GM12891 (cell line): ENCODE results near the gene UBE3C.
"Not testable (repeated sequence)": the region's sequence is repeated elsewhere in the genome, so short reads cannot be mapped to it uniquely, and the experiment has no call there.

ENCODE experiments used
- DNase-seq: peaks from one replicate; pipeline ENCODE4 v3.0.0; 2011; ENCODE audit warnings: low spot score; ENCODE audit not compliant: insufficient read length
- FAIRE-seq: peaks from 2 replicates; lab custom pipeline; 2011; peaks lifted over from hg19 to GRCh38; lab: Jason Lieb, UNC
- PAX5 ChIP-seq: IDR thresholded peaks from 2 replicates; pipeline ENCODE4 v1.6.1; 2011; ENCODE audit warnings: low read length, moderate library complexity, mild to moderate bottlenecking; ENCODE audit not compliant: insufficient read depth, severe bottlenecking
- POLR2A ChIP-seq: IDR thresholded peaks from 2 replicates; pipeline ENCODE4 v1.6.1; 2011; ENCODE audit warnings: low read depth, low read length, control low read depth
- POLR2AphosphoS5 ChIP-seq: IDR thresholded peaks from 2 replicates; pipeline ENCODE4 v1.6.1; 2011; ENCODE audit warnings: low read depth, low read length, control low read depth
- POU2F2 ChIP-seq: IDR thresholded peaks from 2 replicates; pipeline ENCODE4 v1.6.1; 2011; ENCODE audit warnings: low read depth, mild to moderate bottlenecking, control low read depth, low read length, moderate library complexity
- SPI1 ChIP-seq: IDR thresholded peaks from 2 replicates; pipeline ENCODE4 v1.6.1; 2011; ENCODE audit warnings: low read depth, low read length, control low read depth
- TAF1 ChIP-seq: IDR thresholded peaks from 2 replicates; pipeline ENCODE4 v1.6.1; 2011; ENCODE audit warnings: low read depth, low read length, control low read depth

UBE3C gene

GRCh38 chr7:157267516-157267915, 128.8 kb downstream of the UBE3C start:
- TF ChIP-seq POLR2AphosphoS5 (no peak), TAF1 (no peak), POU2F2 (no peak)
- DNase-seq, result no peak
- FAIRE-seq, result no peak

- FAIRE-seq (no peak), DNase-seq (no peak)
- TF ChIP-seq POLR2A (no peak), POU2F2 (no peak), SPI1 (no peak), PAX5 (no peak), POLR2AphosphoS5 (no peak), TAF1 (no peak)
Observed at GRCh38 chr7:157267956-157268355, 129.2 kb downstream of the UBE3C start.

DNA sequence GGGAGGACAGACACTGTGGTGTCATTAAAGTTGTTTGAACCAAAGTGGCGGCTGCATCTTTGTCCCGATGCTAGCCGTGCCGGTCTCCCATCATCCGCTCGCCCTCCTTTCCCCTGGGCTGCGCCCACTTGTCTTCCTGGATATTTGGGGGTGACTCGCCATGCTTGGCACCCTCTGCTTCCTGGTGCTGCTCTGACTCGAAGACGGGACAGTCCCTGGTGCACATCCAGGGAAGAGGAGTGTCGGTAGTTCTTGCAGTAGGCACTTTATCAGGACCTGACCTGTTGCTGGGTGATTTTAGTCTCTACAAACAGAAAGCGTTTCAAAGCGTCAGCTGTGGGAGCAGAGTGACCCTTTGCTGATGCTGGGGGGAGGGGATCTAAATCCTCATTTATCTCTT, 129.8 kb downstream of the UBE3C start:
- DNase-seq (no peak), FAIRE-seq (no peak)
- TF ChIP-seq POLR2AphosphoS5 (no peak), PAX5 (no peak), SPI1 (no peak), TAF1 (no peak), POU2F2 (no peak), POLR2A (no peak)

GRCh38 chr7:157269341-157270059, 130.8 kb downstream of the UBE3C start:
- FAIRE-seq (no peak), DNase-seq (no peak)
- TF ChIP-seq POLR2A, result no peak
- TF ChIP-seq TAF1, result no peak
- no peak for TF ChIP-seq POLR2AphosphoS5
- TF ChIP-seq PAX5, result no peak
- no peak for TF ChIP-seq SPI1
- no peak for TF ChIP-seq POU2F2

GRCh38 chr7:157270060-157270444, 131.3 kb downstream of the UBE3C start:
- TF ChIP-seq PAX5, result no peak
- no peak for TF ChIP-seq TAF1
- TF ChIP-seq POU2F2, result no peak
- TF ChIP-seq POLR2AphosphoS5, result no peak
- no peak for TF ChIP-seq SPI1
- no peak for TF ChIP-seq POLR2A
- FAIRE-seq (no peak), DNase-seq (no peak)

DNA sequence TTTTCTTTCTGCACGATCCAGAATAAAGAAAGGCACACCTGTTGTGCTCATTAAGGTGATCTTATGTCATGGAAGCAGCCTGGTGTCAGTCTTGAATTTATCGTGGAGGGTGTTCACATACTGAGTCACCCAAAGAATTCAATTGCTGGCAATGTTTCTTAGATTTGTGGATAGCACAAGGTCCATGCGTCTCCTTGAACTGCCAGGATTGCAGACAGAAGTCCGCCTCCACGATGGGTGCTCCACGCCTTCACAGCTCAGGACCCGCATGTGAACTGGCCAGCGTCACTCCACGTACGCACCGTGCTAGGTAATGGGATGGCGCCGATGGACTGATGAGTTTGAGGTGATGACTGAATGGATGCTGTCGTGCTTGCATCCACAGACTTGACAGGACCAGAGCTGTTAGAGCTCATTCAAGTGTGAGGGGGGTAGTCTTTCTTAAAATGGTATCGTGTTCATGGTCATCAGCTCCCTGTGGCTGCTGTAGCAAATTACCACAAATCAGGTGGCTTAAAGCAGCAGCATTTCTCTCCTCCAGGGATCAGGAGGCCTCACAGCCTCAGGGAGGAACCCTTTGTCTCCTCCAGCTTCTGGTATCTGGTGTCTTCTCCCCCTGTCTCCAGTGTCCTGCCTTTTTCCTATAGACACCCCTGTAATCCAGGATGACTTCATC, 132.7 kb downstream of the UBE3C start:
- FAIRE-seq (no peak), DNase-seq (no peak)
- TF ChIP-seq POLR2AphosphoS5 (no peak), PAX5 (no peak), TAF1 (no peak), POLR2A (no peak), POU2F2 (no peak), SPI1 (no peak)

GRCh38 chr7:157271991-157272324, 133.2 kb downstream of the UBE3C start:
- no peak for FAIRE-seq
- DNase-seq, result no peak
- TF ChIP-seq TAF1, result no peak
- no peak for TF ChIP-seq POLR2AphosphoS5
- no peak for TF ChIP-seq POU2F2
- no peak for TF ChIP-seq POLR2A
- TF ChIP-seq PAX5, result no peak
- TF ChIP-seq SPI1, result no peak

GRCh38 chr7:157272351-157273207, 133.9 kb downstream of the UBE3C start:
- DNase-seq (no peak), FAIRE-seq (no peak)
- TF ChIP-seq TAF1, result no peak
- no peak for TF ChIP-seq SPI1
- TF ChIP-seq POU2F2, result 0 out of 2 replicates have a peak, but pooled peaks have one; percentile 11
- no peak for TF ChIP-seq POLR2A
- TF ChIP-seq PAX5, result no peak
- no peak for TF ChIP-seq POLR2AphosphoS5

GRCh38 chr7:157273208-157274093, 134.7 kb downstream of the UBE3C start:
- FAIRE-seq (peak; percentile 73), DNase-seq (peak; percentile 94)

GRCh38 chr7:157274094-157274634, 135.4 kb downstream of the UBE3C start:
- not testable (repeated sequence) for DNase-seq

More at GRCh38 chr7:157273208-157274093, 134.7 kb downstream of the UBE3C start:
- TF ChIP-seq POLR2A (no peak), TAF1 (no peak), SPI1 (no peak), PAX5 (no peak), POLR2AphosphoS5 (no peak), POU2F2 (no peak)

More at GRCh38 chr7:157274094-157274634, 135.4 kb downstream of the UBE3C start:
- not testable (repeated sequence) for FAIRE-seq
